Memory B cell (primary cell): ENCODE data around the gene AKAP7.
"Not testable (repeated sequence)": the region's sequence is repeated elsewhere in the genome, so short reads cannot be mapped to it uniquely, and the experiment has no call there.

Experiments used
- ATAC-seq: fragments of 150-1000 bp; cut with Tn5 transposase; 2 replicates; pipeline ENCODE4 v1.10.0; 2021; ENCODE audit warnings: low read depth, mild to moderate bottlenecking, moderate library complexity
- DNase-seq, 2 donors: peaks; one replicate each; pipeline ENCODE4 v3.0.0; 2022; ENCODE audit warnings: low spot score in 2 of 2
- H3K27ac Mint-ChIP-seq: one replicate; pipeline ENCODE4 v1.8.0; 2022; ENCODE audit warnings: mild to moderate bottlenecking, moderate library complexity, mixed read lengths
- H3K27me3 Mint-ChIP-seq: one replicate; pipeline ENCODE4 v1.8.0; 2022; ENCODE audit warnings: mixed read lengths
- H3K36me3 Mint-ChIP-seq: one replicate; pipeline ENCODE4 v1.8.0; 2022; ENCODE audit warnings: mild to moderate bottlenecking, mixed read lengths
- H3K4me1 Mint-ChIP-seq: one replicate; pipeline ENCODE4 v1.8.0; 2022; ENCODE audit warnings: mixed read lengths
- H3K4me3 Mint-ChIP-seq: one replicate; pipeline ENCODE4 v1.8.0; 2022; ENCODE audit warnings: mild to moderate bottlenecking, moderate library complexity, mixed read lengths
- H3K9me3 Mint-ChIP-seq: one replicate; pipeline ENCODE4 v1.8.0; 2022; ENCODE audit warnings: mixed read lengths

The AKAP7 gene

DNA sequence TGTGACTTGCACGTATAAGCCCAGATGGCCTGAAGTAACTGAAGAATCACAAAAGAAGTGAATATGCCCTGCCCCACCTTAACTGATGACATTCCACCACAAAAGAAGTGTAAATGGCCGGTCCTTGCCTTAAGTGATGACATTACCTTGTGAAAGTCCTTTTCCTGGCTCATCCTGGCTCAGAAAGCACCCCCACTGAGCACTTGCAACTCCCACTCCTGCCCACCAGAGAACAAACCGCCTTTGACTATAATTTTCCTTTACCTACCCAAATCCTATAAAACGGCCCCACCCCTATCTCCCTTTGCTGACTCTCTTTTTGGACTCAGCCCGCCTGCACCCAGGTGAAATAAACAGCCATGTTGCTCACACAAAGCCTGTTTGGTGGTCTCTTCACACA is 193.5 kb downstream of the AKAP7 start:
- not testable (repeated sequence) for H3K27ac Mint-ChIP-seq, H3K4me3 Mint-ChIP-seq, H3K36me3 Mint-ChIP-seq, H3K4me1 Mint-ChIP-seq, DNase-seq, H3K27me3 Mint-ChIP-seq, H3K9me3 Mint-ChIP-seq, ATAC-seq

DNA sequence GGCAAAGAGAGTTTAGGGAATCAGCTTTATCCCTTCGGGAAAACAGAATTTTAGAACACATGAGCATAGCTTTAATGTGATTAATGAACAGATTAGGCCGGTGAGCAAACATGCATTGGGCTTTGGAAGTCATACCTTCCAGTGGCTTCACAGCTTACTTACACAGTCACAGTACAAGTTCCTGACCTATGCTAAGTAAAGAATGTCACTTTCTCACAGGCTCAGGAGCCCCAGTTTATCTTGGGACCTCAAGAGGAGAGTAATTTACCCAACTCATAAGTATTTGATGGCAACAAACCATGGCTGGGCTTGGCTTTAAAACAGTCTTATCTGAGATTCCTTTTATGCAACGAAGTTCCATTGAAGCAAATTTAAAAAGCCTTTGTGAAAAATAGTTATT is 195.9 kb downstream of the AKAP7 start:
- Mint-ChIP-seq H3K4me1 (peaks cover 2% of the 10 kb centered on the region), H3K4me3 (no peak overlapping the region), H3K9me3 (no peaks in the 10 kb centered on the region), H3K27me3 (no peaks in the 10 kb centered on the region), H3K27ac (no peak overlapping the region), H3K36me3 (no peaks in the 10 kb centered on the region)
- ATAC-seq (no peak), DNase-seq (no peak)

DNA sequence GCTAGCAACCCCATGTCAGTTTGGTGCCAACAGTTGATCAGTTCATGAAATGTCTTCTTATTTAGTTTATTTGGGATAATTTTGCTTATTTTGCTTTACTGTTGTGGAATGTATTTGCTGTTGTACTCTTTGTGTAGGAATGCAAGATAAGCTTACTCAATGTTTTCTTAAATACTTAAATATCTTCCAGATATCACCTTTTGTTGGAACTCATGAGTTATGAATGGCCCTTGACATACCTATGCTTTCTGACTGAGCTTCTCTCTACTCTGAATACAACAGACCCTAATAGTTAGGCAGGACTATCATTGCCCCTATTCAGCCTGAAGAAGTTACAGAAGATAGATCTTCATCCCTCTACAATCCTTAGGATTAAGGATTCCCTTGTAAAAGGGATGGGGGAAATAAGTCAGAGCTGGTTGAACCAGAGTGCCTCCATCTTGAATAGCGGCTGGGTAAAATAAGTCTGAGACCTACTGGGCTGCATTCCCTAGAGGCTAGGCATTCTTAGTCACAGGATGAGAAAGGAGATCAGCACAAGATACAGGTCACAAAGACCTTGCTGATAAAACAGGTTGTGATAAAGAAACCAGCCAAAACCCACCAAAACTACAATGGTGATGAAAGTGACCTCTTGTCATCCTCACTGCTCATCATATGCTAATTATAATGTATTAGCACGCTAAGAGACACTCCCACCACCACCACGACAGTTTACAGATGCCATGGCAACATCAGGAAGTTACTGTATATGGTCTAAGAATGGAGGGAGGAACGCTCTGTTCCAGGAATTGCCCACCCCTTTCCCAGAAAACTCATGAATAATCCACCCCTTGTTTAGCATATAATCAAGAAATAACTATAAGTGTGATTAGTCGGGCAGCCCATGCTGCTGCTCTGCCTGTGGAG is 196.9 kb downstream of the AKAP7 start:
- Mint-ChIP-seq H3K9me3 (no peaks in the 10 kb centered on the region), H3K27me3 (no peaks in the 10 kb centered on the region)

More for the DNA sequence above, 196.9 kb downstream of the AKAP7 start:
- no peaks in the 10 kb centered on the region for H3K36me3 Mint-ChIP-seq
- DNase-seq (no peak), ATAC-seq (no peak)
- no peak overlapping the region for H3K27ac Mint-ChIP-seq
- H3K4me1 Mint-ChIP-seq: peaks cover 2% of the 10 kb centered on the region
- H3K4me3 Mint-ChIP-seq: no peak overlapping the region
